OCI-LY7 (cell line): ENCODE data around the gene RIOK1. TPM values are rescaled to one million over a fixed set of nuclear protein-coding genes. Genes with fewer than 3 reads are reported as not detected.
A peak's percentile ranks its signal among the peaks of the same experiment; 100 is the strongest.

ENCODE experiments used
- BruUV-seq: library from RNA; stranded (reverse); fragments of 400-500 nt; replicated peaks from 2 replicates; lab custom pipeline; 2021; lab: Mats Ljungman, UMichigan
- CTCF ChIA-PET: fragments of 300-600 bp; sonication (Branson Sonifier 250); formaldehyde crosslinking; loops from one replicate; lab custom pipeline; 2022; ENCODE audit warnings: antibody characterized with exemption; ENCODE audit not compliant: unreplicated experiment; lab: Charles Lee
- POLR2A ChIA-PET: fragments of 300-600 bp; sonication (Branson Sonifier 250); formaldehyde crosslinking; loops from one replicate; lab custom pipeline; 2022; ENCODE audit warnings: antibody characterized with exemption; lab: Charles Lee
- DNase-seq: peaks from one replicate; pipeline ENCODE4 v3.0.0-alpha.2; 2015; ENCODE audit warnings: low spot score
- H2AFZ ChIP-seq: fragments of 200-600 bp; sonication (generic), shearing (Covaris generic); 2 replicates; pipeline ENCODE4 v1.6.1; 2014; ENCODE audit warnings: mild to moderate bottlenecking, antibody characterized with exemption, low read length, moderate library complexity
- H3K27ac ChIP-seq: fragments of 200-600 bp; sonication (generic); 2 replicates; pipeline ENCODE4 v1.5.1; 2014; ENCODE audit warnings: mixed run types, low read depth, mild to moderate bottlenecking, moderate library complexity, low read length, inconsistent platforms; ENCODE audit not compliant: poor library complexity, severe bottlenecking
- H3K36me3 ChIP-seq: fragments of 200-600 bp; sonication (generic); 2 replicates; pipeline ENCODE4 v1.6.1; 2014; ENCODE audit warnings: mild to moderate bottlenecking, antibody characterized with exemption, low read length, moderate library complexity, mixed read lengths; ENCODE audit not compliant: insufficient read depth
- H3K4me1 ChIP-seq: fragments of 200-600 bp; sonication (generic); 2 replicates; pipeline ENCODE4 v1.5.1; 2014; ENCODE audit warnings: mild to moderate bottlenecking, low read length; ENCODE audit not compliant: insufficient read depth, poor library complexity, severe bottlenecking
- H3K4me2 ChIP-seq: fragments of 200-600 bp; sonication (generic); 2 replicates; pipeline ENCODE4 v1.6.1; 2014; ENCODE audit warnings: mild to moderate bottlenecking, low read length
- H3K4me3 ChIP-seq: fragments of 200-600 bp; sonication (generic); 2 replicates; pipeline ENCODE4 v1.5.1; 2014; ENCODE audit warnings: mild to moderate bottlenecking, low read depth, low read length; ENCODE audit not compliant: poor library complexity, severe bottlenecking
- H3K79me2 ChIP-seq: fragments of 200-600 bp; sonication (generic); 2 replicates; pipeline ENCODE4 v1.6.1; 2016; ENCODE audit warnings: low read depth, mild to moderate bottlenecking, low read length, moderate library complexity, mixed read lengths; ENCODE audit not compliant: insufficient read depth
- H3K9me2 ChIP-seq: fragments of 200-600 bp; sonication (generic); 2 replicates; pipeline ENCODE4 v1.6.1; 2016; ENCODE audit warnings: mild to moderate bottlenecking, low read length, mixed read lengths; ENCODE audit not compliant: insufficient read depth
- H3K9me3 ChIP-seq: fragments of 200-600 bp; sonication (generic); 2 replicates; pipeline ENCODE4 v1.6.1; 2014; ENCODE audit warnings: mild to moderate bottlenecking, mixed run types, low read length, mixed read lengths
- H4K20me1 ChIP-seq: fragments of 200-600 bp; sonication (generic); 2 replicates; pipeline ENCODE4 v1.6.1; 2014; ENCODE audit warnings: mild to moderate bottlenecking, antibody characterized with exemption, low read length, moderate library complexity, mixed read lengths; ENCODE audit not compliant: insufficient read depth
- CTCF ChIP-seq: fragments of 200-600 bp; sonication (generic); conservative IDR thresholded peaks from 2 replicates; pipeline ENCODE4 v1.5.1; 2014; ENCODE audit warnings: mild to moderate bottlenecking, antibody characterized with exemption, low read length, moderate library complexity, mixed read lengths
- EZH2phosphoT487 ChIP-seq: fragments of 200-600 bp; sonication (generic); IDR thresholded peaks from 2 replicates; pipeline ENCODE4 v1.6.1; 2018; ENCODE audit warnings: low read depth, borderline replicate concordance, mild to moderate bottlenecking, mixed run types, antibody characterized with exemption, low read length, moderate library complexity, mixed read lengths
- intact Hi-C: fragments of 100-400 bp; cut with micrococcal nuclease; formaldehyde crosslinking; loops from one replicate; pipeline ENCODE4 v1.10.0; 2022; ENCODE audit not compliant: unreplicated experiment
- total RNA-seq, 2 experiments: library from RNA; depleted of rRNA in 1 of 2; stranded (reverse); fragments of >200 nt in 1 of 2; shearing (Covaris generic) in 1 of 2; gene quantifications; 2 replicates each; pipeline ENCODE4 v1.2.3, GENCODE V29; 2014 to 2022

The RIOK1 gene
- total RNA-seq, 2 experiments from 2014 or later: 35.2 to 55.0 TPM

- ChIA-PET POLR2A (interaction anchor here (0.9 kb wide), 1 partner anchor 10 kb away, joined by 3 read pairs; no protein-coding TSS in a partner anchor), CTCF (no interaction called here)
- BruUV-seq: no TSS peak
- H3K4me1 ChIP-seq: no peaks in the 10 kb centered on the region
- H3K27ac ChIP-seq: no peak overlapping the region
- H3K79me2 ChIP-seq: no peaks in the 10 kb centered on the region
- intact Hi-C loops: no loop called here
- TF ChIP-seq EZH2phosphoT487 (no peak), CTCF (no peak)
- no peaks in the 10 kb centered on the region for H3K9me2 ChIP-seq
- peaks cover 42% of the 10 kb centered on the region for H3K36me3 ChIP-seq
- H4K20me1 ChIP-seq: no peaks in the 10 kb centered on the region; the same call in 1 of the 2 replicates
- H3K4me2 ChIP-seq: no peak overlapping the region
- H3K4me3 ChIP-seq: no peak overlapping the region
- no peak overlapping the region for H2AFZ ChIP-seq
- no peaks in the 10 kb centered on the region for H3K9me3 ChIP-seq
- no peak for DNase-seq
Measured at GRCh38 chr6:7421066-7421465, 31.5 kb downstream of the RIOK1 start.

GRCh38 chr6:7424058-7424457 lies 34.5 kb downstream of the RIOK1 start:
- CTCF ChIA-PET: no interaction called here
- no TSS peak for BruUV-seq
- peaks cover 13% of the 10 kb centered on the region for H3K36me3 ChIP-seq
- no peaks in the 10 kb centered on the region for H3K9me2 ChIP-seq
- no peak overlapping the region for H2AFZ ChIP-seq
- POLR2A ChIA-PET: interaction anchor here (0.7 kb wide), 1 partner anchor 631 kb away, joined by 4 read pairs; no protein-coding TSS in a partner anchor
- H3K9me3 ChIP-seq: no peaks in the 10 kb centered on the region
- no peak overlapping the region for H3K4me2 ChIP-seq
- no peak for TF ChIP-seq EZH2phosphoT487
- TF ChIP-seq CTCF: no peak
- H3K79me2 ChIP-seq: no peaks in the 10 kb centered on the region
- intact Hi-C loops: no loop called here
- no peaks in the 10 kb centered on the region for H3K4me1 ChIP-seq
- H3K4me3 ChIP-seq: no peak overlapping the region
- H3K27ac ChIP-seq: no peak overlapping the region
- no peak for DNase-seq
- H4K20me1 ChIP-seq: no peaks in the 10 kb centered on the region; the same call in 1 of the 2 replicates

GRCh38 chr6:7424967-7425807 lies 35.6 kb downstream of the RIOK1 start:
- peak; percentile 5 for DNase-seq
- no peak overlapping the region for H2AFZ ChIP-seq
- POLR2A ChIA-PET: no interaction called here
- no peak overlapping the region for H3K27ac ChIP-seq
- no peaks in the 10 kb centered on the region for H3K4me1 ChIP-seq
- H3K36me3 ChIP-seq: peaks cover 3% of the 10 kb centered on the region; the same call in 1 of the 2 replicates
- TF ChIP-seq CTCF (peak; percentile 45; the same call in 1 of the 2 replicates), EZH2phosphoT487 (no peak)
- H3K4me3 ChIP-seq: no peak overlapping the region
- no peak overlapping the region for H3K4me2 ChIP-seq
- H4K20me1 ChIP-seq: no peaks in the 10 kb centered on the region; the same call in 1 of the 2 replicates
- no peaks in the 10 kb centered on the region for H3K79me2 ChIP-seq
- H3K9me3 ChIP-seq: no peaks in the 10 kb centered on the region
- H3K9me2 ChIP-seq: no peaks in the 10 kb centered on the region
- BruUV-seq: no TSS peak
- CTCF ChIA-PET: no interaction called here
- intact Hi-C loops: no loop called here
